H1 (cell line): Measurements from ENCODE around the gene WDR41. TPM values are rescaled to one million over a fixed set of nuclear protein-coding genes. Genes with fewer than 3 reads are reported as not detected.

Experiments used
- CHD2 ChIP-seq: IDR thresholded peaks from 2 replicates; pipeline ENCODE4 v1.6.1; 2012; ENCODE audit warnings: low read length, improper control_type of control experiment
- JUN ChIP-seq: IDR thresholded peaks from 2 replicates; pipeline ENCODE4 v1.6.1; 2011; ENCODE audit warnings: low read depth, mild to moderate bottlenecking, improper control_type of control experiment, low read length
- polyA plus RNA-seq, 7 experiments: library from polyadenylated mRNA; depleted of rRNA in 3 of 7; stranded (reverse) in 5 of 7; unstranded in 2 of 7; fragments of >200 nt in 5 of 7; fragments of 200-250 nt in 2 of 7; gene quantifications; 1 replicate in 5 of 7; 2 replicates in 1 of 7; 4 replicates in 1 of 7; pipeline versions ENCODE4 v1.2.1 to v1.2.3, GENCODE V29; 2011 to 2013; ENCODE audit warnings: missing spikeins in 2 of 7, mixed read lengths in 2 of 7
- total RNA-seq: library from RNA; stranded (reverse); fragmentation: NEBNext Ultra II Directional; extraction: Animal tissue kit (Norgen Biotek cat#: 25700); gene quantifications from 2 replicates; pipeline ENCODE4 v1.2.1, GENCODE V29; 2021

The WDR41 gene
- total and polyA plus RNA-seq, 2 of the 8 experiments (the other 6 are each of a cell fraction or from before 2014, with no cell fraction given): 16.4 to 44.9 TPM

- TF ChIP-seq CHD2: no peak
- TF ChIP-seq JUN: no peak
These were observed 30.8 kb downstream of the WDR41 start (continued) for GRCh38 chr5:77461287-77461686.
